ENCODE results near the gene MKNK1.

MKNK1 gene

DNA sequence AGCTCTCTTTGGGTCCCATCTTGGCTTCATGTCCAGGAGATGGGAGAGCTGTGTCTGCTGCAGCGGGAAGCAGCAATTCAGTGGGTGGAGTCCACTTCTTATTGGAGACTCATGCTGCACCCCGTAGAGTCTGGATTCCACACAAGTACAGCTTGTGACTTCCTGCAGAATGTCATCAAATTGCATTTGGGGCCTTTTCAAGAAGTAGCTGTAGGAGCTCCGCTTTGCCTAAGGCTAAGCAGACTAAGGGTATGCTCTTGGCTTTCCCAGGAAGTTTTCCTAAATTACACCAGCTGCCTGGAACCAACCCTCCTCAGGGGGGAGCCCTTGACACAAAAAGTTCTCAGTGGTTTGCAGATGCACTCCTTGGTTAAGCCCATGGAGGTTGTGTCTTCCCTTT lies 18.3 kb upstream of the MKNK1 start:
- TF ChIP-seq, protein P1, sequence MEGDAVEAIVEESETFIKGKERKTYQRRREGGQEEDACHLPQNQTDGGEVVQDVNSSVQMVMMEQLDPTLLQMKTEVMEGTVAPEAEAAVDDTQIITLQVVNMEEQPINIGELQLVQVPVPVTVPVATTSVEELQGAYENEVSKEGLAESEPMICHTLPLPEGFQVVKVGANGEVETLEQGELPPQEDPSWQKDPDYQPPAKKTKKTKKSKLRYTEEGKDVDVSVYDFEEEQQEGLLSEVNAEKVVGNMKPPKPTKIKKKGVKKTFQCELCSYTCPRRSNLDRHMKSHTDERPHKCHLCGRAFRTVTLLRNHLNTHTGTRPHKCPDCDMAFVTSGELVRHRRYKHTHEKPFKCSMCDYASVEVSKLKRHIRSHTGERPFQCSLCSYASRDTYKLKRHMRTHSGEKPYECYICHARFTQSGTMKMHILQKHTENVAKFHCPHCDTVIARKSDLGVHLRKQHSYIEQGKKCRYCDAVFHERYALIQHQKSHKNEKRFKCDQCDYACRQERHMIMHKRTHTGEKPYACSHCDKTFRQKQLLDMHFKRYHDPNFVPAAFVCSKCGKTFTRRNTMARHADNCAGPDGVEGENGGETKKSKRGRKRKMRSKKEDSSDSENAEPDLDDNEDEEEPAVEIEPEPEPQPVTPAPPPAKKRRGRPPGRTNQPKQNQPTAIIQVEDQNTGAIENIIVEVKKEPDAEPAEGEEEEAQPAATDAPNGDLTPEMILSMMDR (conservative IDR thresholded peaks at IDR 0.05; ENCODE audit: low read depth): no peak
- ChIA-PET POLR2A (ENCODE audit: low non-redundant PET) (no interaction called here), CTCF (interaction anchor here (0.5 to 1.4 kb wide), 5 partner anchors 9 to 96 kb away, joined by 3 to 4 read pairs (median 3); partner anchors contain the start of gene EFCAB14)
- peak; percentile 36 for DNase-seq (ENCODE audit: low spot score)
- no peak overlapping the region for H3K27ac ChIP-seq

DNA sequence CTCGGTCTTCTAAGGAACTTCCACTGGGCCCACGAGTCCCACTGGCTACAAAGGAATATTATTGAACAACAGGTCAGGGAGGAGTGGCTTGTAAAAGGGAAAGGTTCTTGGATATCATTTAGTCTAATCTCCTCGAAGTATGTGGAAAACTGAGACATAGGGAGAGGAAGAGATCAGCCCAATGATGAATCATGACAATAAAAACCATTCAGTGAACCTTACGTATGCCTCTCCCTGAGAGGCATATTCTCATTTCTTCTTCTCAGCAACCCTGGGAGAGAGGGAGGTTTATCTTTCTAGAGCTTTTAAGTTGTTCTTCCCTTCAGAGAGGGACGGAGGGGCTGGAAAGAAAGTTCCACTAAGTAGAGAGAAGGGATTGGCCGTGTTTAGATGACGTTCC lies 17.9 kb upstream of the MKNK1 start:
- TF ChIP-seq, protein P1 (conservative IDR thresholded peaks at IDR 0.05; ENCODE audit: low read depth): no peak
- ChIA-PET CTCF (interaction anchor here (0.6 to 1.4 kb wide), 4 partner anchors 9 to 97 kb away, joined by 3 to 4 read pairs (median 4); partner anchors contain the start of gene EFCAB14), POLR2A (ENCODE audit: low non-redundant PET) (no interaction called here)
- H3K27ac ChIP-seq: no peak overlapping the region
- no peak for DNase-seq (ENCODE audit: low spot score)

DNA sequence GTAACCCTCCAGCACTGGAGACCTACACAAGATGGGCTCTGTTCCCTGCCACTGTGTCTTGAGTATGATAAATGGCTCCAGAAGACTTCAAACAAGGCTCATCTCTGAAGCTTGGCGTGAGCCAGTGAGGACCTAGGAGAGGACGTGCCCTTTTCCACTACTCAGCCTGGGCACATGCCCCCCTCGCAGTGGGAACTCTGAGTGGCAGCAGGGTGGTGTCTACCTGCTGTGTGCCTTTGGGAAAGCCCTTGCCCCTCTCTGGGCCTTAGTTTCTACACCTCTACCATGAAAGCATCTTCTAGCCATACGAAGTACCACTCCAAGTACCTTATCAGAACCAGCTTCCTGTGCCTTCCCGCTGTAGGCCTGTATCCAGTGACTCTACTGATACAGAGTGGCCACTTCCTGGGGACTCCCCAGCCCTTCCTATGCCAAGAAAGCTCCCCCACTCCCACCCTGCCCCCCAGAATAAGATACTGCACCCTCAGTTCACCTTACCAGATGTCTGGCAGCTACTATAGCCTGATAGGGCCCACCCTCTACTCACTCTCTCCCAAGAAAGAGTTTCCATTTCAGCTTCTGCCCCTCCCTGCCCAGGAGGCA lies 15.7 kb upstream of the MKNK1 start:
- DNase-seq (ENCODE audit: low spot score): no peak
- ChIA-PET POLR2A (ENCODE audit: low non-redundant PET) (no interaction called here), CTCF (no interaction called here)
- TF ChIP-seq, protein P1 (conservative IDR thresholded peaks at IDR 0.05; ENCODE audit: low read depth): no peak
- H3K27ac ChIP-seq: no peak overlapping the region

DNA sequence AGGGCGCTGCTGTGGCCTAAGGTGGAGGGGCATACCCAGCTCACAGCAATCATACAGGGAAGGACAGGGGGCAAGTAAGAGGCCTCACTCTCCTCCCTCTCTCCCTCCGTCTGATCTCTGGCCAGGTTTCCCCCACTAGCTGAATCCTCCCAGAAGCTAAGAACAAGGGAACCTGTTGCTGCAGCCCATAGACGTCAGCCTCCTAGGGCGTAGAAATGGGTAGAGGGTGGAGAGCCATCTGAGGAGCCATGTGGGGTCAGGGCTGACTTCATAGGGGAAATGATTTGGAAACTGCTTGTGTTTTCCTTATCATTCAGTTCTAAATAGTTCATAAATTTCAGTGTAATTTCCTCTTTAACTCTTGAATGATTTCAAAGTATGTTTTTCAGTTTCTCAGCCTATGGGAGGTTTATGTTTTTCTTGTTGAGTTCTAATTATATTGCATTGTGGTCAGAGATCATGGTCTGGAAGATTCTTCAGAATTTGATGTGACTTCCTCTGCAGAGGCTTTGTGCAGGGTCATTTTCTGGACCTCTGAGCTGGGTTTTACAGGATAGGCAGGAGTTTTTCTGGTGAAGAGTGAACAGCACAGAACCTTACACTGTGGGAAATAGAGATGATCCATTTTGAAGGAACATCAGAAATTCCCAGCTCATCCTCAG lies 14.8 kb upstream of the MKNK1 start:
- H3K27ac ChIP-seq: no peak overlapping the region
- ChIA-PET CTCF (interaction anchor here (1.1 kb wide), 1 partner anchor 106 kb away, joined by 5 read pairs; no protein-coding TSS in a partner anchor), POLR2A (ENCODE audit: low non-redundant PET) (no interaction called here)
- no peak for DNase-seq (ENCODE audit: low spot score)
- TF ChIP-seq, protein P1 (conservative IDR thresholded peaks at IDR 0.05; ENCODE audit: low read depth): no peak

DNA sequence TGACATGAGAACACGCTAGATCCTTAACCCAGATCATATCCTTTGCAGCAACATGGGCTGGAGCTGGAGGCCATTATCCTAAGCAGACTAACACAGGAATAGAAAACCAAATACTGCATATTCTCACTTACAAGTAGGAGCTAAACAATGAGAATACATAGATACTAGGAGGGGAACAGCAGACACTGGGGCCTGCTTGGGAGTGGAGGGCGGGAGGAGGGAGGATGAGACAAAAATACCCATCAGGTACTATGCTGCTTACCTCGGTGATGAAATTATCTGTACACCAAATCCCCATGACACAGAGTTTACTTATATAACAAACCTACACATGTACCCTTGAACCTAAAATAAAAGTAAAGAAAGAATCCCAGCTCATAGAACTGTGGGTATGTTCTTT lies 13.8 kb upstream of the MKNK1 start:
- H3K27ac ChIP-seq: no peak overlapping the region
- CTCF ChIA-PET: interaction anchor here (0.6 to 1.1 kb wide), 2 partner anchors 107 to 1106 kb away, joined by 3 to 5 read pairs; no protein-coding TSS in a partner anchor
- TF ChIP-seq, protein P1 (conservative IDR thresholded peaks at IDR 0.05; ENCODE audit: low read depth): no peak
- DNase-seq (ENCODE audit: low spot score): no peak
- POLR2A ChIA-PET (ENCODE audit: low non-redundant PET): no interaction called here

DNA sequence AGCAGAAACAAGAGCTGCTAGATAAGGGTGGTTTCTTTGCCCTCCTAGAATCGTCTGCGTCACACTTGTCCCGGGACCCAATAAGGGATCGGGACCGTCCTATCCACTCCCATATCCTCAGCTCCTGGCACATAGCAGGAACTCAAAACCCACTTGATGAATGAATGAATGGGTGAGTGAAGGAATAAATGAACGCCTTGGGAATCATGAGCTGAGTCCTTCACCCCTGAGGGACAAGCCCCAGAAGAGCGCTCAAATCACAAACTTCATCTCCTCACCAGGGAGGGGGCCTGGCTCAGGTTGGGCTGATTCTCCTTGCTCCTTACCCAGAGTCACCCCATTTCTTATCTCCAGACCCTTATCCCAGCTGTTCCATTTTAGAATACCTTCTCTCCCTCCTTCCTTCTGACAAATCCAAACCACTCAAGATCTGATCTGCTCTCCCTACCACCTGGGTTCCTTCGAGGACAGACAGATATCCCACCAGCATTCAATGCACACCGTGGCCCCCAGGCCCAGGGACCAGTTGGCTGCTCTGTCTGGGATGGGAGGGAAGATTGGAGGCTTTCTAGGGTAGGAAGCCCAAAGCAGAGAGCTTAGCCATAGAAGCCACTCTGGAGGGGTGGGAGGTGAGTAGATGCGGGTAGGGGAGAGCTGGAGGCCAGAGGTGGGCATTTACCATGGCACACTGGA lies 13.2 kb upstream of the MKNK1 start:
- ChIA-PET POLR2A (ENCODE audit: low non-redundant PET) (interaction anchor here (1.3 kb wide), 1 partner anchor 51 kb away, joined by 5 read pairs; the partner anchor contains the start of gene ATPAF1), CTCF (interaction anchor here (0.6 kb wide), 1 partner anchor 1106 kb away, joined by 3 read pairs; no protein-coding TSS in a partner anchor)
- DNase-seq (ENCODE audit: low spot score): no peak
- TF ChIP-seq, protein P1 (conservative IDR thresholded peaks at IDR 0.05; ENCODE audit: low read depth): no peak
- H3K27ac ChIP-seq: peak overlapping the region; percentile 93

All from RWPE1 (cell line).